ENCODE measurements around the gene PTPRO.

Gene PTPRO
- 3.0 reads per million, percentile 10 among the genes with 10 or more reads in this experiment for total RNA-seq

DNA sequence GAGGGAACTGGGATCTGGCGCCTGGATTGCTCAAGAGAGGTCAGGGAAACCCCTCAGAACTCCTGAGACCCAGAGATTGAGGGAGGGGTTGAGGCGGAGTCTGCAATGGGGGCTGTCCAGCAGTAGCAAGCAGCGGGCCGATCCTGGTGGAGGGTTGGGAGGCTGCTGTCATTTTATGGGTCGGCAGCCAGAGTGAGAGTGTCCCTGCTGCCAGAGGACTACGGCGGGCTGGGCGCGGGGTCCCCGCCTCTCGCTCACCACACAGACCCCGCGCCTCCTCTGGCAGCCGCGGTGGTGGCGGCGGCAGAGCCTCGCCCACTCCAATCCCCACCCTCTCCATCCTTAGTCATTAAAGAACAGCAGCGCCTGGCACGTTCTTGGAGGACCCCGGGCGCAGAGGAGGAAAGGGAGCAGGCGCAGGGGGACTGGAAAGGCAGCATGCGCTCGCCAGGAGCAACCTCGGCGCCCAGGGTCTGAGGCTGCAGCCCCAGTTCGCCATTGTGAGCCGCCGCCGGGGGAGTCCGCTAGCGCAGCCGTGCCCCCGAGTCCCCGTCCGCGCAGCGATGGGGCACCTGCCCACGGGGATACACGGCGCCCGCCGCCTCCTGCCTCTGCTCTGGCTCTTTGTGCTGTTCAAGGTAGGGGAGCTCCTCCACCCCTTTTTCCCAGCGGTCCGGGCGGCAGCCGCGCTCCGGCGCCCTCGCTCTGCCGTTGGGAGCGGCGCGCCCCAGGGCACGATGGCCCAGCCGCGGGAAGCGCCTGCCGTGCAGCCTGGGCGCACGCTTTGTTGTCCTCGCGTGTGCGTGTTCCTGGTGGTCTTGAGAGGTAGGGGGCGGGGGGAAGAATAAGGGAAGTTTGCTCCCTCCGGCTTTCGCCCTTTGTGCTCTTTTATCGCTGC lies at the start of gene PTPRO:
PTPRO (plus strand) TSS at position 345 of the 898 bp plus-strand sequence.
- no peak for DNase-seq

- DNase-seq: no peak
Measured at GRCh38 chr12:15273896-15274295, 48.4 kb upstream of the PTPRO start.

GRCh38 chr12:15274561-15274967 lies 47.7 kb upstream of the PTPRO start:
- no peak for DNase-seq

DNA sequence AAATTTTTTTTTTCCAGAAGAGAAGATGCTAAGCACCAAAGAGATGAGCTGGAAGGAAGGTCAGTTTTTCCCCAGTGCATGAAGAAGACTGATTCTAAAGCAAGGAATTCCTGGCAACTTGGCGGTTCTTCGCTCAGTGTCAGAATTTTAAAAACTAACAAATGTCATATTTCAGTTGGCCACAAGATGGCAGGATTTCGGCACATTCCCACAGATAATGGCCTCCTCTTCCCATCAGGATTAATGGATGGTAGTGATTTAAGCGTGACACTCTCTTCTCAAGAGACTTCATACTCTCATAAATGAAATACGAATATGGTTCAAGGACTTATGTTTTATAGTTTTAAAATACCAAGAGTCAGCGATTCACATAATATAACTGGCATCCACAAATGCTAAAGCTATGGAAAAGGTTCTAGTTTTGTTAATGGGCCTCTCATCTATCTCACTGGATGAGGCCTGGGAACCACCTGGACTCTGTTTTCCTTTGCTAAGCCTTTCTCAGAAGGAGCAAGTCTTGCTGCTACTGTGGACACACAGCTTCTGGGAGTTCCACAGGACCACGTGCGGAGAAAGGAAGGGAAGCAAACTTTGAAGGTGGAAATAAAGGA lies 46.1 kb upstream of the PTPRO start:
- no peak for DNase-seq

DNA sequence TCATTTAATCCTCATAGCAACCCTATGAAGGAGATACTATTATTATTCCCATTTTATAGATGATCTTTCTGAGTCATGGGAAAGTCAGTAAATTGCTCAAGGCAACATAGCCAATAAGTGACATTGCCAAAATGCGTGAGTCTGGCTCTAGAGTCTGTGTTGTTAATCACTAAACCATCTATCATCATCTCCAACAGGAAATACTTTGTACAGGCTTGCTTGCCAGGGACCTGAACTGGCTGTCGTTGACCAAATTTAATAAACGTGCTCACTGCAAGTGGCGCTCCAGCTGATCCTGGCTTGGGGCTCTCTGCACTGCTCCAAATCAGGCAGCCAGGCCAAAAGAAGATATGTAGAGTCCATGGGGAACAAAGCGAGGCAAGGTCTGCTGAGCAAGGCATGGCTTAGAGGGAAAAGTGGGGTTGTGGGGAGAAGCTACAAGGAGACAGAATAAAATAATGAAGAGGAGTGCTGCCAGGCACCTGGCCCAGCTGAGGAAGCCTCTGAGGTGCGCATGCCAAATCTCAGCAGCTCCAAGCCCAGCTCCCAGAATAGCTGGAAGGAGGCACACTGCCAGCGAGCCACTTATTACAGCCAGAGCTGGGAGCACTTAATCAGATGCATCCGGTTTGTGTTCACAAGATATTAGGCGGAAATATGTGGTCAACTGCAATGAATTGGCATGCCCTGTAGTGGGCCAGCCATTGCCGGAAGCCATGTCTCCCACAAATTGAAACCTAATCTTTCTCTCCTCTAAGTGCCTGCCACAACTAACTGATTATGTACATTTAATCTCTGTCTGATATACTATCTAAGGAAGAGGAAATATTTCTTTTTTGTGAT lies 43.3 kb upstream of the PTPRO start:
- DNase-seq: no peak

- DNase-seq: no peak
Measured at GRCh38 chr12:15280930-15281329, 41.4 kb upstream of the PTPRO start.

DNA sequence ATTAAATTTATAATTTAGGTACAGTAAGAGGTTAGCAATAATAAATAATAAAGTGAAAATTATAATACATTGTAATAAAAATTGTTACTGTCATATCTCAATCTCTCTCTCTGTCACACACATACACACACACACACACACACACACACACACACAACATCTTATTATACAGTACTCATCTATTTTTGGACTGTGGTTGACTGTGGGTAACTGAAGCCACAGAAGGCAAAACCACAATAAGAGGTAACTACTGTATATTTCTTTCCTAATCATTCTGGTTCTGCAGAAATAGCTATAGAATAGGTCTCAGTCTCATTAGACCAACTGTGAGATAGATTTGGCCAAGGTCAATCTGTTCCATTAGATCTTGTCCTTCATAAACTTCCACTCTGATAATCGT lies 33.1 kb upstream of the PTPRO start:
- no peak for DNase-seq

GRCh38 chr12:15293731-15294130 lies 28.6 kb upstream of the PTPRO start:
- DNase-seq: no peak

DNA sequence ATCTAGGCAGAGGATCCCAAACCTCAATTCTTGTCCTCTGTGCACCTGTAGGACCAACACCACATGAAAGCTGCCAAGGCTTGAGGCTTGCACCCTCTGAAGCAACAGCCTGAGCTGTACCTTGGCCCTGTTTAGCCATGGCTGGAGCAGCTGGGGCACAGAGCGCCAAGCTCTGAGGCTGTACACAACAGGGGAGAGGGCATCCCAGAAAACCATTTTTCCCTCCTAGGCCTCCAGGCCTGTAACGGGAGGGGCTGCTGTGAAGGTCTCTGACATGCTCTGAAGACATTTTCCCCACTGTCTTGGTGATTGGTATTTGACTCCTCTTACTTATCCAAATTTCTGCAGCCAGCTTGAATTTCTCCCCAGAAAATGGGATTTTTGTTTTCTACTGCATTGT lies 22.4 kb upstream of the PTPRO start:
- no peak for DNase-seq

GRCh38 chr12:15304296-15304695 lies 18.0 kb upstream of the PTPRO start:
- no peak for DNase-seq

DNA sequence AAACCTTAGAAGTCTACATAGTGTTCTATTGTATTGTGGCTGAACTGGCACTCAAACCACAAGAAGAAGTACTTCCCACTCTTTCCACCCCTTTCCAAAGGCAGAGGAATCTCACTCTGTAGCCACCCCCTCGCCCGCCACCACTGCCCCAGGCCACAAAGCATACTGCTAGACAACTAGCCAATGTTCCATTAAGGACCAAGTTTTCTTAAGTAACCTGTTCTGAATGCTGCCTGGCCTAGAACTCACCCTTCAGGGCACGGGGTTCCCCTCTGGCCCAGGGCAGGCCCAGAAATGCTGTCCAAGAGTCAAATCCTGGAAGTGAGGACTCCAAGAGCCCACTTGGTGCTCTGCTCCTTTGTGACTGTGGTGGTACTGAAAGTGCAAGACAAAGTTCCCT lies 15.7 kb upstream of the PTPRO start:
- DNase-seq: no peak

DNA sequence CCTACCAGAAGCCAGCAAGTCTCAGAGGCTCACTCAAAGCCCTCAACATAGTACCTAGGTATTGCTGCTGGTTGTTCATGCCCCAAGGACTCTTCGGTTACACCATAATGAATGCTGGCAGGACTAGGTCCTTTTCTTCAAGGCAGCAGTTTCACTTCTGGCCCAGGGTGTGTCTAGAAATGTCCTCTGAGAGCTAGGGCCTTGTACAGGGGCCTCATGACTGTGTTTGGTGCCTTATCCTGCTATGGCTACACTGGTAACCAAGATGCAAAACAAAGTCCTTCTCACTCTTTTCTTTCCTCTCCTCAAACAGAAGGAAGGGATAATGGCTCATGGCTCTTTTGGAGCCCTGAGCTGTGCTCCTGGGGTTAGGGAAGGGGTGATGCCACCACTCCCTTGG lies 15.2 kb upstream of the PTPRO start:
- no peak for DNase-seq

GRCh38 chr12:15318841-15319240 lies 3.5 kb upstream of the PTPRO start:
- no peak for DNase-seq

GRCh38 chr12:15320881-15321280 lies 1.4 kb upstream of the PTPRO start:
- DNase-seq: no peak

DNA sequence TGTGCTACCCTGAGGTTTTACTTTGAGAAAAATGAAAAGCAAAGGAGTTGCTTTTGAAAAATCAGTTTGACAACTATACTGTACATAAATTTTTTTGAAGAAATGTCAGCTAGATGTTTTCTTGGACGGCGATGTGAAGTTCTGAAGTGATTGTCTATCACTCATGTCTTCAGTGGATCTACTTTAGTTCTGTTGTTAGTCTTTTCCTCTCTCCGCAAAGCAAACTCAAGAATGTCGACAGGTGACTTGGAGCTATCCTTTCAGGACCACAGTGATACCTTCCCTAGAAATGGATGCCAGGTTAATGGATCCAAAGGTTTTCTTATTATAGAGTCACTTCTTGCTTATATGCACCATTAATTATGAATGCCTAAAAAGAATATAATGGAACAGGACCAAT lies 1.2 kb downstream of the PTPRO start:
- no peak for DNase-seq

DNA sequence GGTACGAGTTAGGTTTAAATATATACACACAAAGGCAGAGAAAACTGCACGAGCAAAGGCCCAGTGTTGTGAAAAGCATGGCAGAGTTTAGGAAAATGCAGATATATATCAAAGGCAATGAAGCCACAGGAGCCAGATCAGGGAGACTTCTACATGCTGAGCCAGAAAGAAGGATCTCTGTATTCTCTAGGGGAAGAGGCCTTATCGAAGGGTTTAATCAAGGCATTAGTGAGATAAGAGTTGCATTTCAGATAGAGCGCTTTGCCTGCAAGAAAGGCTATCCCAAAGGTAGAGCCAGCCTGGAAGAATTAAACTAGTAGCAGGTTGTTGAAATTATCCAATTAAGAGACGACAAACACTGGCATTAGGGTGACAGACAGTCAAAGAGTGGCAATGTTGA lies 7.6 kb downstream of the PTPRO start:
- no peak for DNase-seq

DNA sequence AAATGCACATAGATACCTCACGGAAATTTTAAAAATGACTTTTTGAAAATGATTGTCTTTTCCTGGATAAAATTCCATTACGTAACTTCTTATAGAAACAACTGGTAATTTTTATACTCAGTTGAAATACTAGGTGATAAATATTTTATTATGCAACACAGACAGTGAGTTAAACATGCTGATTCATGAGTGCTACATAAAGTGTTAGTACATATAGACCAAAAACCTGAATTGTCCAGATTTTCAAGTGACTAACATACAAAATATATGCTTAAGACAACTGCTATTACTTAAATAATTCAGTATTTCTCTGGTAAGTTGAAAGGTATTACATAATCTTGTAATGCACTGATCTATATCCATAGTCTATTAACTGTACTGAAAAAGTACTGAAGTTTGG lies 11.9 kb downstream of the PTPRO start:
- DNase-seq: no peak

GRCh38 chr12:15335959-15336358 lies 13.7 kb downstream of the PTPRO start:
- DNase-seq: no peak

DNA sequence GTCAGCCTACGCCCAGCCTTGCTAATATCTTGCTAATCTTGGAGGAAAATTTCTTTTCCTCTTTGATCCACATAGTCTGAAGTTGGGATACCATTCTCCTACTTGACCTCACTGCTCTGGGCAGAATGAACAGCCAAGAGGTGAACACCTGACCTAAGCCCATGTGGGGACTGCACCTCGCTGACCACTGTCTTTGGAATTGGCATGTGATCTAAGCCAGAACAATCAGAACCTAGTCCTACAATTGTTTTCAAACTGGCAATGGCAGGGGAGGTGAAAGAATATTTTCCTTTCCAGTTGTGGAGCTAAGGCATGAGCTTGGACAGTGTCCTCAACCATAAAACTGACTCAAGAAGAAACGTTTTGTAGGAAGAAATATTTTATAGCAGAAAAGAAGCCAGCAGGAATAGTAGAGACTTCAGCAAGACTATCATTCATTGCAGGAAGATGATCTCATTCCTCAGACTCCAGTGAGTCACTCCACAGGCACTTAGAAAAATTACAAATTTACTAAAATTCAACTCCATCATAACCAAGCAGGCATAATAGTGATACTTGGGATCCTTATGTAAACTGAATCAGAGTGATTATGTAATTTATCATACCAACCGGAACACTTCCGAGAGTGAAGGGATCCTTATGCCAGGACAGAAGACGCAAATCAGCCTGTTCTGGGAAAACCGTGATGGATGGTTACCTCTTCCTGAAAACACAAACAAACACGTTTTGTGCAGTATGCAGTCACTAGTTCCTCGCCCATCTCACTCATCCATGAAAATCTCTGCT lies 14.7 kb downstream of the PTPRO start:
- DNase-seq: no peak

GRCh38 chr12:15341371-15341770 lies 19.1 kb downstream of the PTPRO start:
- DNase-seq: no peak

DNA sequence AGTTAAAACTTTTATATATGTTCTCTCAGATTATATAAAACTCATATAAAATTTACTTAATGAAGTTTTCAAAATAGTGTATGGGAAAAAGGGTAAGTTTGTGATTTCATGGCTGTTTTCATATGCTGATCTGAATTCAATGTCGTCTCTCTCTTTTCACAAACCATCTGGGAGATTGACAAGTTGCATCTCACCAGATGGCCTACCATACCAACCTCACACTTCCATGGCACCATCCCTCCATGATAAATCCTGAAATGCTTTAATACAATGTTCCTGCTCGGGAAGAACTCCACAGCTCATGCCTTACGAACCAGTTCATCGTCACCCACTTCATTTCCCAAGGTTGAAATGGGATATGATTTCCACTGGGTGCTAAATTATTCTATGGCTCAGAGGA lies 22.3 kb downstream of the PTPRO start:
- no peak for DNase-seq

DNA sequence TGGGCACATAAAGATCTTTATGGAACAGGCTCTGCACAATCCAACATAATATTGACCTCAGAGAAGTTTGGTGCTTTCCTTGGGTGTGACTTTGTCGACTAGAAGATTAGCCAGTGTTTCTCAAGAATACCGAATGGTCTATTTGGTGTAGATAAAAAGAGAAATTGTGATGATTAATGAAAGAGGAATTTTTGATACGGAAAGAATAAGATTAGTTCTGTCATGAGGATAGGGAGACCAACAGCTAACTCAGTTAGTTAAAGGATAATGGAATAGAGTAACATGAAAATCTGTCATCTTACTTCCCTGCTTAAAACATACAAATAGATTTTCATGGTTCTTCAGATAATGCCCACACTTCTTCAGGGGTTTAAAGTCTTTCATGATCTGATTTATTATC lies 24.2 kb downstream of the PTPRO start:
- DNase-seq: no peak

GRCh38 chr12:15350643-15351042 lies 28.3 kb downstream of the PTPRO start:
- no peak for DNase-seq
